Testis (tissue), 3 donors: ENCODE results near the gene CST8. TPM values are rescaled to one million over a fixed set of nuclear protein-coding genes. Genes with fewer than 3 reads are reported as not detected.

ENCODE experiments used
- DNase-seq: peaks from one replicate; pipeline ENCODE4 v3.0.0-alpha.2; 2019
- H3K27ac ChIP-seq, 2 donors: fragments of 200-600 bp; sonication (generic); one replicate each; pipeline ENCODE4 v1.5.1; 2019
- H3K27me3 ChIP-seq: fragments of 200-600 bp; sonication (generic); one replicate; pipeline ENCODE4 v1.5.1; 2019
- H3K36me3 ChIP-seq: fragments of 200-600 bp; sonication (generic); one replicate; pipeline ENCODE4 v1.5.1; 2017; ENCODE audit warnings: low read depth; ENCODE audit errors: missing control alignments
- H3K4me1 ChIP-seq: fragments of 200-600 bp; sonication (generic); one replicate; pipeline ENCODE4 v1.5.1; 2019
- H3K4me3 ChIP-seq, 2 donors: fragments of 200-600 bp; sonication (generic); one replicate each; pipeline ENCODE4 v1.5.1; 2017 to 2019
- H3K9me3 ChIP-seq: fragments of 200-600 bp; sonication (generic); one replicate; pipeline ENCODE4 v1.5.1; 2017
- POLR2A ChIP-seq: fragments of 450-650 bp; IDR thresholded peaks from one replicate; pipeline ENCODE4 v1.6.1; 2017; ENCODE audit warnings: antibody characterized with exemption, mild to moderate bottlenecking, moderate library complexity
- whole genome bisulfite sequencing, 2 donors: methylation state at CpG; one replicate each; pipeline ENCODE4 v1.1.5; 2018; 5-methylcytosine and 5-hydroxymethylcytosine counted together
- intact Hi-C: fragments of 100-400 bp; cut with DNase I; formaldehyde crosslinking; loops from one replicate; pipeline ENCODE4 v1.15.1; 2023; ENCODE audit warnings: low total_unique reads
- polyA plus RNA-seq: library from polyadenylated mRNA; stranded (reverse); fragments of 350-450 nt; fragmentation: Illumina TruSeq; extraction: RNeasy Lipid Tissue Mini Kit (QIAGEN cat#74804); gene quantifications from one replicate; pipeline ENCODE4 v1.2.3, GENCODE V29; 2014; ENCODE audit warnings: low read depth, low replicate concordance; ENCODE audit not compliant: insufficient read depth
- total RNA-seq, 2 donors: library from RNA; depleted of rRNA; stranded (reverse); fragments of >200 nt; gene quantifications; one replicate each; pipeline ENCODE4 v1.2.3, GENCODE V29; 2016
- TF ChIP-seq, protein P1 (sequence below), 3 experiments: fragments of 450-650 bp in 2 of 3; fragments of 200-600 bp in 1 of 3; sonication (generic) in 1 of 3; IDR thresholded peaks; one replicate each; pipeline ENCODE4 v1.5.1; 2016 to 2019; ENCODE audit warnings: antibody characterized with exemption in 3 of 3, mild to moderate bottlenecking in 2 of 3, moderate library complexity in 1 of 3

CST8 gene
- total and polyA plus RNA-seq, 3 donors from 2014 or later: 9.0 to 31.5 (median 14.3) TPM

DNA sequence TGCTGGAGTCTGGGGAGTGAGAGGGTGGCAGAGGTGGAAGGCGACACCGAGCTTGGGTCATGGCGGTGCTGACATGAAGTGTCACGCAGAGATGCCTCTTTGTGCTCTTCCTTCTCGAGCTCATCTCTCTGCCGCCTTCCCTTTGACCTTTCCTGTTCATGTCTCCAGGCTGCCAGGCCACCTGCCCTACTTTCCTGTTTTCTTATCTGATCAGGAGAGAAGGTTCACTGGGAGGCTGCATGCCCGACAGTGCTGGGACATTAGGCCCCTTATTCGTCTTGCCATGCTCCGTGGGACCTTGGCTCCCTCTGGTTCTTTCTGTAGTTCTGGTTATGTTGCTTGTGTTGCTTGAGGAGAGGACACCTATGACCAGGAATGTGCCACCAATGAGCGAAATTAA is 33.2 kb downstream of the CST8 start:
- Histone ChIP-seq H3K4me1 (no peaks in the 10 kb centered on the region), H3K27ac (no peak overlapping the region), H3K27me3 (no peaks in the 10 kb centered on the region), H3K9me3 (no peaks in the 10 kb centered on the region), H3K4me3 (no peak overlapping the region), H3K36me3 (no peaks in the 10 kb centered on the region)
- 90 to 91% methylated on average over 10 of the region's 10 CpGs for WGBS, 2 donors
- DNase-seq: no peak
- no peak for TF ChIP-seq POLR2A
- TF ChIP-seq, protein P1, sequence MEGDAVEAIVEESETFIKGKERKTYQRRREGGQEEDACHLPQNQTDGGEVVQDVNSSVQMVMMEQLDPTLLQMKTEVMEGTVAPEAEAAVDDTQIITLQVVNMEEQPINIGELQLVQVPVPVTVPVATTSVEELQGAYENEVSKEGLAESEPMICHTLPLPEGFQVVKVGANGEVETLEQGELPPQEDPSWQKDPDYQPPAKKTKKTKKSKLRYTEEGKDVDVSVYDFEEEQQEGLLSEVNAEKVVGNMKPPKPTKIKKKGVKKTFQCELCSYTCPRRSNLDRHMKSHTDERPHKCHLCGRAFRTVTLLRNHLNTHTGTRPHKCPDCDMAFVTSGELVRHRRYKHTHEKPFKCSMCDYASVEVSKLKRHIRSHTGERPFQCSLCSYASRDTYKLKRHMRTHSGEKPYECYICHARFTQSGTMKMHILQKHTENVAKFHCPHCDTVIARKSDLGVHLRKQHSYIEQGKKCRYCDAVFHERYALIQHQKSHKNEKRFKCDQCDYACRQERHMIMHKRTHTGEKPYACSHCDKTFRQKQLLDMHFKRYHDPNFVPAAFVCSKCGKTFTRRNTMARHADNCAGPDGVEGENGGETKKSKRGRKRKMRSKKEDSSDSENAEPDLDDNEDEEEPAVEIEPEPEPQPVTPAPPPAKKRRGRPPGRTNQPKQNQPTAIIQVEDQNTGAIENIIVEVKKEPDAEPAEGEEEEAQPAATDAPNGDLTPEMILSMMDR (IDR thresholded peaks at IDR 0.05): no peak
- intact Hi-C loops: no loop called here

DNA sequence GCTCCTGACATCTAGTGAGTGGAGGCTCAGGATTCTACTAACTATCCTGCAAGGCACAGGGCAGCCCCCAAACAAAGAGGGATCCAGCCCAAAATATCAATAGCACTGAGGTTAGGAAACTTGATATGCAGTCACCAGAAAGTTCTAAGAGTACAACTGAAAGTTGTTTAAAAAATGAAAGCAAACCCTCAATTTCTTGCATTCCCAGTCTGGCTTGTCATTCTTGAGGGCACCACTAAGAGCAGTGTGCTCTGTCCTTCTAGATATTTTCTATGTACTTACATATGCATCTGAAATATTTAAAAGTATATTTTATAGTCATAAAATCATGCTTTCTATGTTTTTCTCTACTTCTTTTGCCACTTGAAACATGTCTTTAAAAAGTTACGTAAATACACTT is 35.9 kb downstream of the CST8 start:
- H3K27me3 ChIP-seq: no peaks in the 10 kb centered on the region
- WGBS, 2 donors: 93 to 95% methylated on average over 1 of the region's 1 CpG
- H3K9me3 ChIP-seq: no peaks in the 10 kb centered on the region
- intact Hi-C loops: no loop called here
- DNase-seq: no peak
- no peak overlapping the region for H3K4me3 ChIP-seq
- no peaks in the 10 kb centered on the region for H3K36me3 ChIP-seq
- H3K27ac ChIP-seq: no peak overlapping the region
- TF ChIP-seq POLR2A: no peak
- TF ChIP-seq, protein P1 (IDR thresholded peaks at IDR 0.05): no peak
- no peaks in the 10 kb centered on the region for H3K4me1 ChIP-seq

DNA sequence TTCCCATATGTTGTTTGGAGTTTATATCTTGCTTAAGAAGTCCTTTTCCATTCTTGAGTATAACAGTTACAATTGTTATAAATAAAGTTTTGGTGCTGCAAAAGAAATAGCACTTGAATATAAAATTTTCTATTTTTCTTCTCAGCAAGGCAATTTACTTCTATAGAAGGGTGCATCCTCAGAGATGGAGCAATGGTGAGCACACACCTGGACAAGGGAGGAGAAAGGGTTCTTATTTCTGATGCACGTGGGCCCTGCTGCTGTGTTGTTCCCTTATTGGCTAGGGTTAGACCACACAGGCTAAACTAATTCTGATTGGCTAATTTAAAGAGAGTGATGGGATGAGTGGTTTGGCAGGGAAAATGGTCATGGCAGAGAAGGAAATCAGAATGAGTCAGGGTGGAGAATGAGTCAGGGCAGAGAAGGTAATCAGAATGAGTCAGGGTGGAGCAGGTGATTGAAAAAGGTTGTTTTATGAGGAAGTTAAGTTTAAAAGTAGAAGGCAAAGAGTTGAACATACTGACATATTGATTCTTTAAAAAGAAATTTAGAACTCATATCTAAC is 38.0 kb downstream of the CST8 start:
- no peaks in the 10 kb centered on the region for H3K9me3 ChIP-seq
- no peaks in the 10 kb centered on the region for H3K36me3 ChIP-seq
- no peak overlapping the region for H3K27ac ChIP-seq
- intact Hi-C loops: no loop called here
- no peak overlapping the region for H3K4me3 ChIP-seq
- TF ChIP-seq, protein P1 (IDR thresholded peaks at IDR 0.05): no peak
- no peak for TF ChIP-seq POLR2A
- no peaks in the 10 kb centered on the region for H3K4me1 ChIP-seq
- DNase-seq: no peak
- 57 to 79% methylated on average over 1 of the region's 1 CpG for WGBS, 2 donors
- H3K27me3 ChIP-seq: no peaks in the 10 kb centered on the region

DNA sequence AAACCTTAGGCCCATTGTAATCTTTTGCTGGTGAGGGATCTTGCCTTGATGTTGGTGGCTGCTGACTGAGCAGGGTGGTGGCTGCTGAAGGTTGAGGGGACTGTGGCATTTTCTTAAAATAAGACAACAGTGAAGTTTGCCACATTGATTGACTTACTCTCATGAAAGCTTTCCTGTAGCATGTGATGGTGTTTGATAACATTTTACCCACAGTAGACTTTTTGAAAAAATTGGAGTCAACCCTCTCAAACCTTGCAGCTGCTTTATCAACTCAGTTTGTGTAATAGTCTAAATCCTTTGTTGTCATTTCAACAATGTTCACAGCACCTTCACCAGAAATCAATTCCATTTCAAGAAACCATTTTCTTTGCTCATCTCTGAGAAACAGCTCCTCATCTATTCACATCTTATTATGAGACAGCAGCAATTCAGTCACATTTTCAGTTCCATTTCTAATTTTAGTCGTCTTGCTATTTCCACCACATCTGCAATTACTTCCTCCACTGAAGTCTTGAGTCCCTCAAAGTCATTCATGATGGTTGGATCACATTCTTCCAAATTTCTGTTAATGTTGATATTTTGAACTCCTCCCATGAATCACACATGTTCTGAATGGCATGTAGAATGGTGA is 40.1 kb downstream of the CST8 start:
- H3K9me3 ChIP-seq: no peaks in the 10 kb centered on the region
- no peaks in the 10 kb centered on the region for H3K36me3 ChIP-seq
- intact Hi-C loops: no loop called here
- H3K4me3 ChIP-seq: no peak overlapping the region
- H3K27me3 ChIP-seq: no peaks in the 10 kb centered on the region
- 58 to 77% methylated on average over 1 of the region's 1 CpG for WGBS, 2 donors
- no peak for DNase-seq
- TF ChIP-seq, protein P1 (IDR thresholded peaks at IDR 0.05): no peak
- TF ChIP-seq POLR2A: no peak
- H3K4me1 ChIP-seq: no peaks in the 10 kb centered on the region
- H3K27ac ChIP-seq: no peak overlapping the region

DNA sequence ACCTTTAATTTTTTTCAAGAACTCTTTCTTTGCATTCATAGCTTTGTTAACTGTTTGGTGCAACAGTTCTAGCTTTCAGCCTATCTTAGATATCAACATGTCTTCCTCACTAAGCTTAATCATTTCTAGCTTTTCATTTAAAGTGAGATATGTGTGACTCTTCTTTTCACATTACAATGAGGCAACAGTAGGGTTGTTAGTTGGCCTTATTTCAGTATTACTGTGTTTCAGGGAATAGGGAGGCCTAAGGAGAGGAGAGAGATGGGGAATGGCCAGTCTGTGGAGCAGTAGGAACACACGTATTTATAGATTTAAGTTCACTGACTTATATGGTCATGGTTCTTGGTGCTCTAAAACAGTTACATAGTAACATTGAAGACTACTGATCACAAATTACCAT is 41.6 kb downstream of the CST8 start:
- intact Hi-C loops: no loop called here
- no peak for DNase-seq
- no peak for TF ChIP-seq POLR2A
- Histone ChIP-seq H3K27ac (no peak overlapping the region), H3K9me3 (no peaks in the 10 kb centered on the region), H3K36me3 (no peaks in the 10 kb centered on the region), H3K27me3 (no peaks in the 10 kb centered on the region), H3K4me1 (no peaks in the 10 kb centered on the region), H3K4me3 (no peak overlapping the region)
- 59% methylated on average over 1 of the region's 1 CpG for WGBS, 2 donors
